Measurements from ENCODE around the gene MYG1. TPM values are rescaled to one million over a fixed set of nuclear protein-coding genes. Genes with fewer than 3 reads are reported as not detected.

MYG1 gene, protein sequence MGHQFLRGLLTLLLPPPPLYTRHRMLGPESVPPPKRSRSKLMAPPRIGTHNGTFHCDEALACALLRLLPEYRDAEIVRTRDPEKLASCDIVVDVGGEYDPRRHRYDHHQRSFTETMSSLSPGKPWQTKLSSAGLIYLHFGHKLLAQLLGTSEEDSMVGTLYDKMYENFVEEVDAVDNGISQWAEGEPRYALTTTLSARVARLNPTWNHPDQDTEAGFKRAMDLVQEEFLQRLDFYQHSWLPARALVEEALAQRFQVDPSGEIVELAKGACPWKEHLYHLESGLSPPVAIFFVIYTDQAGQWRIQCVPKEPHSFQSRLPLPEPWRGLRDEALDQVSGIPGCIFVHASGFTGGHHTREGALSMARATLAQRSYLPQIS
- 66.3 to 92.7 TPM (median 86.6 TPM) in 5 replicates for total RNA-seq (2022; extraction: Qiagen RNA extraction; ENCODE audit: low read depth)

DNA sequence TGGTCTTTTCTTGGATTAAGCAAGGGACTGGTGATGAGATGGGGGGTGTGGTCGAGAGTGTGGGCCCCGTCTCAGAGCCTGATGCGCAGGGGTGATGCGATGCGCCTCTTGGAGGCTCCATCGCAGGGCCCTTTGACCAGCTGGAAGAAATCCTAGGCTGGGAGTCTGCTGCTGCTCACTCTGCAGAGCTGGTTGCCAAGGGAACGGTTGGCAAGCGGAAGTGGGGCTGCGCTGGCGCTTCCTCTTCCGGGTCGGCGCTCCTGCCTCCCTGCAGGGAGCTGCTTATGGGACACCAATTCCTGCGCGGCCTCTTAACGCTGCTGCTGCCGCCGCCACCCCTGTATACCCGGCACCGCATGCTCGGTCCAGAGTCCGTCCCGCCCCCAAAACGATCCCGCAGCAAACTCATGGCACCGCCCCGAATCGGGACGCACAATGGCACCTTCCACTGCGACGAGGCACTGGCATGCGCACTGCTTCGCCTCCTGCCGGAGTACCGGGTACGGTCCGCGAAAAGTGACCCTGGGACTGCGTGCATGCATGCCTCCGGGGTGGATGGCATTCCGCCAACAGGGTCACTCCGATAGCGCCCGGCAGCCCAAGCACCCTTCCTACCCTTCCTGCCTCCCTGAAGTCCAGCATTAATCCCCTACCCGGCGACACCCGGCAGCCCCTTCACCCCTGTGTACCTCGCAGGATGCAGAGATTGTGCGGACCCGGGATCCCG lies at the start of gene MYG1:
Gene MYG1, plus strand, starts transcription at position 242 of the 727 bp plus-strand sequence. Its CDS starts 43 bp downstream, at position 285.

DNA sequence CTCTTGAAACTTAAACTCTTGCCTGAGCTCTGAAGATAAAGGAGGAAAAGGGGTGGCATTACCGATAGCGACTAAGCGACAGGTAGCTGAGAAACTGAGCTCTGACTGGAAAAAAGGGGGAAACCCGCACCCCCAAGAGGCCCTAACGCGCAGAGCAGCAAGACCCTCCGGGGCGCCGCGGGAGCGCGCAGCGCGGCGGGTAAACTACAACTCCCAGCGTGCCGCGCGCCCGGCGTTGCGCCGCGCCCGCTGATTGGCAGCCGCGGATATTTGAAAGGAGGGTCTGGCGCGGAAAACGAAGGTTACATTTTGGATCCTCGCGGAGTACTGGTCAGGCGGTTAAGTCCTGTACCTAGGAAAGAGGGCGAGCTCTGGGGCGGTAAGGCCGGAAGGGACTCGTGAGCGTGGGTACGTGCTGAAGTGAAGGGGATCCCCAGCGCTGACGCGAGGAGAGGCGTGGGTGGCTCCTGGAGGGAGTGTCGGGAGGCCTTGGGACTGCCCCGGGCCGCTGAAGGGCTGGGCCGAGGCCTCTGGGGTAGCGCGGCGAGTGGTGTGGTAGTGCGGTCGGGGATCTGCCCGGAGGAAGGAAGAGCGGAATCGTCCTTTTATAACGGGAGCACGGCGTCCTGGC lies 31.4 kb upstream of the MYG1 start, which contains the start of gene ESPL1:
Gene ESPL1, plus strand, starts transcription at position 301 of the 631 bp plus-strand sequence. CDS start 468 bp downstream, outside the sequence.

DNA sequence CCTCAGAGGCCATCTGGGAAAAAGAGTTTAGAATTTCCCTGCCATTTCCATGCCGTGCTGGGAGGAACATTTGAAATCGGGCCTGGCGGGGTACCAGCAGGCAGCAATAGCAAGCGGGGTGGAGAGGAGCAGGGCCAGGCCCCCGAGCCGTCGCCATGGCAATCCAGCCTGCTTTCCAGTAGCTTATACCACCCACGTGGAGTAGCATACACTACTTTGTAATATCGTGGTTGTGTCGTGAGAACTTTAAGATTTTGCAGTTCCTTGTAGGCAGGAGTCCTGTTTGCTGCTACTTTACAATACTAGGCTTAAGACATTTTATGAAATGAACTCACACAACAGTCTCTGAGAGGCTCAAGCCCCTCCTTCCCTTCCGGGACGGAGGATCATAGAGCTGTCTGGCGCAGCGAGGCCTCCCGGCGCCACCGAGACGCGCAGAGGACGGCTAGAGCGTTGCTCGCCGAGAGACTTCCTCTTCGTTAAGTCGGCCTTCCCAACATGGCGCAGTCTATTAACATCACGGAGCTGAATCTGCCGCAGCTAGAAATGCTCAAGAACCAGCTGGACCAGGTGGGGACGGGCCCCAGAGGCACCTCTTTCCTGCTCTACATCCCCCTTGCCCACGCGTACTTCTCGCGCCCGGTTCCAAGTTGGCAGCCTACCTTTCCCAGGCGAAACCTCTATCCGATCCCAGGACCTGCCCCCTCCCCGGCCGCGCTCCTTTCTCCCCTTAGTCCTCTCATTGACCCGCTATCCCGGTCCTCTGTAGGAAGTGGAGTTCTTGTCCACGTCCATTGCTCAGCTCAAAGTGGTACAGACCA lies 4.2 kb upstream of the MYG1 start, which contains the start of gene PFDN5:
Gene PFDN5, plus strand, starts transcription at position 473 of the 821 bp plus-strand sequence. Its CDS starts 26 bp downstream, at position 499.

DNA sequence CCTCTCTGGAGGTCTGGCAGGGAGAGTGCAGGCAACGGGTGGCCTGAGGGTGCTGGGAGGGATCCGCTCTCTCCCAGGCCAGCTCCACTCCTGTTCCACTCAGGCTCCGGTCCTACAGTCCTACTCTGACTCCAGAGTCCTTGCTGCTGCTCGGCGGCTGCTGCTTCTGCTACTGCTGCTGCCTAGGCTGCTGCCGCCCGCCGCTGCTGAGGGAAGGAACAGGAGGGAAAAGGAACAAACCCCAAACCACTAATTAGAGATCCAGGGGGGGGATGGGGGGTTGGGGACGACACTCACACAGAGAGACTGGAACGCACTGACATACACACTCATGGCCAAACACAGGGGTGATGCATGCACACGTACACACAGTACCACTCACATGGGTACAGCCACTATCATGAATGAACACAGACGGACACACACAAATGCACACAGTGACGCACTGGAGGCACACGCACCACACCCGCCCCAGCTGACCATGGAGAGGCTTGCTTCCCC lies 36.7 kb downstream of the MYG1 start, which contains the start of gene SP7:
Gene SP7, minus strand, starts transcription at position 174 of the 501 bp plus-strand sequence. CDS start 708 bp downstream, outside the sequence.

Other genes with a start within 250 kb of the MYG1 start
- gene TNS2, start 249.6 kb upstream of the MYG1 start, total RNA-seq (2022; extraction: Qiagen RNA extraction; ENCODE audit: low read depth), result 26.9 to 52.9 TPM (median 44.2 TPM) in 5 replicates
- 25.6 to 40.9 TPM (median 38.3 TPM) in 5 replicates for gene SPRYD3, start 220.3 kb upstream of the MYG1 start, total RNA-seq (2022; extraction: Qiagen RNA extraction; ENCODE audit: low read depth)
- 122 to 254 TPM (median 227 TPM) in 5 replicates for gene IGFBP6, start 202.0 kb upstream of the MYG1 start, total RNA-seq (2022; extraction: Qiagen RNA extraction; ENCODE audit: low read depth)
- 0.14 to 0.75 TPM (median 0.23 TPM) in 5 replicates for gene SOAT2, start 196.2 kb upstream of the MYG1 start, total RNA-seq (2022; extraction: Qiagen RNA extraction; ENCODE audit: low read depth)
- gene ZNF740, start 119.0 kb upstream of the MYG1 start, total RNA-seq (2022; extraction: Qiagen RNA extraction; ENCODE audit: low read depth), result 14.2 to 19.0 TPM (median 15.8 TPM) in 5 replicates
- 3.1 to 10.9 TPM (median 7.6 TPM) in 5 replicates for gene CSAD, start 118.8 kb upstream of the MYG1 start, total RNA-seq (2022; extraction: Qiagen RNA extraction; ENCODE audit: low read depth)
- gene ITGB7, start 92.4 kb upstream of the MYG1 start, total RNA-seq (2022; extraction: Qiagen RNA extraction; ENCODE audit: low read depth), result 0.35 to 0.95 TPM (median 0.41 TPM) in 5 replicates
- gene RARG, start 67.5 kb upstream of the MYG1 start, total RNA-seq (2022; extraction: Qiagen RNA extraction; ENCODE audit: low read depth), result 19.7 to 30.7 TPM (median 29.4 TPM) in 5 replicates
- gene ESPL1, start 31.4 kb upstream of the MYG1 start, total RNA-seq (2022; extraction: Qiagen RNA extraction; ENCODE audit: low read depth), result 10.5 to 24.6 TPM (median 22.1 TPM) in 5 replicates
- gene PFDN5, start 4.2 kb upstream of the MYG1 start, total RNA-seq (2022; extraction: Qiagen RNA extraction; ENCODE audit: low read depth), result 459 to 605 TPM (median 496 TPM) in 5 replicates
- 66.2 to 81.3 TPM (median 77.4 TPM) in 5 replicates for gene AAAS, start 21.9 kb downstream of the MYG1 start, total RNA-seq (2022; extraction: Qiagen RNA extraction; ENCODE audit: low read depth)
- gene SP7, start 36.7 kb downstream of the MYG1 start, total RNA-seq (2022; extraction: Qiagen RNA extraction; ENCODE audit: low read depth), result not detected in 5 replicates
- 16.9 to 28.2 TPM (median 22.8 TPM) in 5 replicates for gene SP1, start 80.5 kb downstream of the MYG1 start, total RNA-seq (2022; extraction: Qiagen RNA extraction; ENCODE audit: low read depth)
- gene AMHR2, start 124.2 kb downstream of the MYG1 start, total RNA-seq (2022; extraction: Qiagen RNA extraction; ENCODE audit: low read depth), result 0.88 to 2.1 TPM (median 1.3 TPM) in 5 replicates
- 282 to 366 TPM (median 357 TPM) in 5 replicates for gene PRR13, start 142.0 kb downstream of the MYG1 start, total RNA-seq (2022; extraction: Qiagen RNA extraction; ENCODE audit: low read depth)
- gene PCBP2, start 152.4 kb downstream of the MYG1 start, total RNA-seq (2022; extraction: Qiagen RNA extraction; ENCODE audit: low read depth), result 612 to 699 TPM (median 657 TPM) in 5 replicates
- 6.7 to 19.4 TPM (median 16.0 TPM) in 5 replicates for gene MAP3K12, start 199.8 kb downstream of the MYG1 start, total RNA-seq (2022; extraction: Qiagen RNA extraction; ENCODE audit: low read depth)
- 35.6 to 63.5 TPM (median 55.9 TPM) in 5 replicates for gene TARBP2, start 201.6 kb downstream of the MYG1 start, total RNA-seq (2022; extraction: Qiagen RNA extraction; ENCODE audit: low read depth)
- not detected in 5 replicates for gene NPFF, start 207.8 kb downstream of the MYG1 start, total RNA-seq (2022; extraction: Qiagen RNA extraction; ENCODE audit: low read depth)

Measured in A549 treated with ZK216348 at 1 μM for 4 hours (cell line).